Measurements from ENCODE around the gene DAB2IP.

- no peak for TF ChIP-seq CTCF (IDR thresholded peaks at IDR 0.05)
- no peak for TF ChIP-seq POLR2A (IDR thresholded peaks at IDR 0.05)
Observed at GRCh38 chr9:121750259-121750714, 98.9 kb downstream of the DAB2IP start.
